PC-3 (cell line): Measurements from ENCODE around the gene ADRA2B. TPM values are rescaled to one million over a fixed set of nuclear protein-coding genes. Genes with fewer than 3 reads are reported as not detected.

Experiments
- ATAC-seq: fragments of 200-7000 bp; cut with Tn5 transposase; 2 replicates; pipeline ENCODE4 v1.9.1; 2020; ENCODE audit warnings: mild to moderate bottlenecking, moderate library complexity
- BruUV-seq: library from RNA; stranded (reverse); fragments of 400-500 nt; replicated peaks from 2 replicates; lab custom pipeline; 2021; lab: Mats Ljungman, UMichigan
- CTCF ChIA-PET: fragments of 300-600 bp; sonication (Branson Sonifier 250); formaldehyde crosslinking; loops from one replicate; lab custom pipeline; 2022; ENCODE audit warnings: antibody characterized with exemption; lab: Charles Lee
- POLR2A ChIA-PET: fragments of 300-600 bp; sonication (Branson Sonifier 250); formaldehyde crosslinking; loops from one replicate; lab custom pipeline; 2022; ENCODE audit warnings: antibody characterized with exemption; ENCODE audit not compliant: unreplicated experiment; lab: Charles Lee
- DNase-seq: peaks from one replicate; pipeline ENCODE4 v3.0.0-alpha.2; 2015
- H2AFZ ChIP-seq: fragments of 300-600 bp; sonication (generic); 2 replicates; pipeline ENCODE4 v1.6.0; 2016; ENCODE audit warnings: antibody characterized with exemption, low read length
- H3F3A ChIP-seq: fragments of 300-600 bp; sonication (generic); one replicate; pipeline ENCODE4 v1.6.0; 2017; ENCODE audit warnings: antibody characterized with exemption, low read length, control low read depth, mild to moderate bottlenecking; ENCODE audit not compliant: unreplicated experiment
- H3K27ac ChIP-seq: fragments of 300-600 bp; sonication (generic); 2 replicates; pipeline ENCODE4 v1.5.1; 2016; ENCODE audit warnings: mild to moderate bottlenecking, low read length
- H3K27me3 ChIP-seq: fragments of 300-600 bp; sonication (generic); 2 replicates; pipeline ENCODE4 v1.6.1; 2016; ENCODE audit warnings: low read length, mixed read lengths
- H3K36me3 ChIP-seq: fragments of 300-600 bp; sonication (generic); 2 replicates; pipeline ENCODE4 v1.6.1; 2016; ENCODE audit warnings: low read depth, mixed run types, low read length, mixed read lengths
- H3K4me1 ChIP-seq: fragments of 300-600 bp; sonication (generic); 2 replicates; pipeline ENCODE4 v1.5.1; 2016; ENCODE audit warnings: low read length; ENCODE audit not compliant: insufficient read depth
- H3K4me2 ChIP-seq: fragments of 300-600 bp; sonication (generic); 2 replicates; pipeline ENCODE4 v1.6.0; 2016; ENCODE audit warnings: low read length
- H3K4me3 ChIP-seq: fragments of 300-600 bp; sonication (generic); 2 replicates; pipeline ENCODE4 v1.5.1; 2016; ENCODE audit warnings: mild to moderate bottlenecking, low read length, mixed read lengths
- H3K79me2 ChIP-seq: fragments of 300-600 bp; sonication (generic); 2 replicates; pipeline ENCODE4 v1.6.1; 2017; ENCODE audit warnings: low read length, mixed read lengths
- H3K9ac ChIP-seq: fragments of 300-600 bp; sonication (generic); 2 replicates; pipeline ENCODE4 v1.6.0; 2016; ENCODE audit warnings: mild to moderate bottlenecking, low read length
- H3K9me2 ChIP-seq: fragments of 300-600 bp; sonication (generic); replicated peaks from 2 replicates; pipeline ENCODE4 v1.6.1; 2016; ENCODE audit warnings: mixed run types, low read length, mixed read lengths
- H3K9me3 ChIP-seq: fragments of 300-600 bp; sonication (generic); 2 replicates; pipeline ENCODE4 v1.6.1; 2016; ENCODE audit warnings: low read length, mixed read lengths
- H4K20me1 ChIP-seq: fragments of 300-600 bp; sonication (generic); 2 replicates; pipeline ENCODE4 v1.6.1; 2016; ENCODE audit warnings: low read length, mixed read lengths
- EZH2 ChIP-seq: fragments of 300-600 bp; sonication (generic); IDR thresholded peaks from one replicate; pipeline ENCODE4 v1.6.1; 2017; ENCODE audit warnings: antibody characterized with exemption, mild to moderate bottlenecking, low read length; ENCODE audit not compliant: unreplicated experiment
- EZH2phosphoT487 ChIP-seq: fragments of 300-600 bp; sonication (generic); IDR thresholded peaks from 2 replicates; pipeline ENCODE4 v1.6.1; 2018; ENCODE audit warnings: mild to moderate bottlenecking, antibody characterized with exemption, low read length, borderline replicate concordance
- intact Hi-C: fragments of 100-400 bp; cut with micrococcal nuclease; formaldehyde crosslinking; loops from 2 replicates; pipeline ENCODE4 v1.9.0; 2023
- total RNA-seq: library from RNA; depleted of rRNA; stranded (reverse); fragments of >200 nt; gene quantifications from 2 replicates; pipeline ENCODE4 v1.2.3, GENCODE V29; 2014
- TF ChIP-seq, protein P1 (sequence below): fragments of 300-600 bp; sonication (generic); conservative IDR thresholded peaks from 2 replicates; pipeline ENCODE4 v1.5.1; 2017; ENCODE audit warnings: antibody characterized with exemption, low read depth, mild to moderate bottlenecking, low read length

The ADRA2B gene
- total RNA-seq, 1 experiment from 2014 or later = not detected

DNA sequence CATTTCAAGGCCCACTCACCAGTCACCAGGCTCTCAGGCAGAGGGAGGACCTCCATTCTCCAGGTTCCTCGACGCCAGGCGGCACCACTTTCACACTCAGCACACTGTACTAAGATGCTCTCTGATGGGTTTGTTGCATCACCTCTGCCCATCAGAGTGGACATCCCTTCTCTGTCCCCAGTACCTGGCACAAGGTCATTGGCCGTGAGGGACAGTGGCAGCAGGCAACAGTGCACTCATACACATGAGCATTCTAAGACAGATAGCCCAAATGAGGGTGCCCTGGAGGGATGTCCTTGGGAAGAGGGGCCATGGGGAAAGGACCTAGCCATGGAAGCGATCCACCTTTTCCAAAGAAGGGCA, 3.0 kb upstream of the ADRA2B start:
- ATAC-seq (no peak), DNase-seq (no peak)
- no peaks in the 10 kb centered on the region for H3K9me3 ChIP-seq
- H2AFZ ChIP-seq = no peak overlapping the region
- CTCF ChIA-PET = no interaction called here
- H3K27ac ChIP-seq = no peak overlapping the region
- H3K4me3 ChIP-seq = no peak overlapping the region
- no peaks in the 10 kb centered on the region for H4K20me1 ChIP-seq
- H3K9me2 ChIP-seq = no peaks in the 10 kb centered on the region
- BruUV-seq = no TSS peak
- H3K79me2 ChIP-seq = no peaks in the 10 kb centered on the region
- H3K9ac ChIP-seq = no peak overlapping the region
- no peaks in the 10 kb centered on the region for H3K36me3 ChIP-seq
- TF ChIP-seq, protein P1, sequence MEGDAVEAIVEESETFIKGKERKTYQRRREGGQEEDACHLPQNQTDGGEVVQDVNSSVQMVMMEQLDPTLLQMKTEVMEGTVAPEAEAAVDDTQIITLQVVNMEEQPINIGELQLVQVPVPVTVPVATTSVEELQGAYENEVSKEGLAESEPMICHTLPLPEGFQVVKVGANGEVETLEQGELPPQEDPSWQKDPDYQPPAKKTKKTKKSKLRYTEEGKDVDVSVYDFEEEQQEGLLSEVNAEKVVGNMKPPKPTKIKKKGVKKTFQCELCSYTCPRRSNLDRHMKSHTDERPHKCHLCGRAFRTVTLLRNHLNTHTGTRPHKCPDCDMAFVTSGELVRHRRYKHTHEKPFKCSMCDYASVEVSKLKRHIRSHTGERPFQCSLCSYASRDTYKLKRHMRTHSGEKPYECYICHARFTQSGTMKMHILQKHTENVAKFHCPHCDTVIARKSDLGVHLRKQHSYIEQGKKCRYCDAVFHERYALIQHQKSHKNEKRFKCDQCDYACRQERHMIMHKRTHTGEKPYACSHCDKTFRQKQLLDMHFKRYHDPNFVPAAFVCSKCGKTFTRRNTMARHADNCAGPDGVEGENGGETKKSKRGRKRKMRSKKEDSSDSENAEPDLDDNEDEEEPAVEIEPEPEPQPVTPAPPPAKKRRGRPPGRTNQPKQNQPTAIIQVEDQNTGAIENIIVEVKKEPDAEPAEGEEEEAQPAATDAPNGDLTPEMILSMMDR = no peak
- no peak for TF ChIP-seq EZH2
- no peak for TF ChIP-seq EZH2phosphoT487
- POLR2A ChIA-PET = no interaction called here
- peaks cover 27% of the 10 kb centered on the region for H3K27me3 ChIP-seq
- peaks cover 7% of the 10 kb centered on the region for H3K4me1 ChIP-seq
- intact Hi-C loops = no loop called here
- H3K4me2 ChIP-seq = no peak overlapping the region
- H3F3A ChIP-seq = no peaks in the 10 kb centered on the region

DNA sequence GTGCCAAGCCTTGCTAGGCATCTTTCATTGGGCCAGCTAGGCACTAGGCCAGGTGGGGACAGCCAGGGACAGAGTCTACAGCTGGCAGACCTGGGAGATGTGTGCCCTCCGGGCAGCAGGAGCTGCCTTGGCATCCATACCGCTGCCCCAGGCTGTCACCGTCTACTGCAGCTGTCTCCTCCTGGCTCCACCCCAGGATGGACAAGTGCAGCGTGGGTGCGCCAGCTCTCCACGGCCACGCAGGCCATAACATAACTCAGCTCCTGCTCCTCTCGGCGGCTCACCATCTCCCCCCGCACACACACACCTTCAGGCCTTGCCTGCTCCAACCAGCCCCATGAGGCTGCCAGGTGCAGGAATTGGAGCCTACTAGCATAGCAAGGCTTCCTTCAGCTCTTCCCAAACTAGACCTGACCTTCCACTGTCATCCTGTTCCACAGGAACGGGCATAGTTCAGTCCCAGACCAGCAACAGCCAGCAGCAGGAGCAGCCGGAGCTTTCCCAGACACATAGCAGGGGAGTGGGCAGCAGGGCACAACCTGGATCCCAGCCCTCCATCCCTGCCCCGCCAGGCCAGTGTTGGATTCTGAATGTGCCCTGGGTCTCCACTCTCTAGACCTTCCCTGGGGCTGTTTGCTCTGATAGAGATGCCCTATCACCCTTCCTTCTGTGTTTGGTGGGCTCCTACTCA, 2.5 kb upstream of the ADRA2B start:
- Histone ChIP-seq H3K9me2 (no peaks in the 10 kb centered on the region), H3K4me1 (peaks cover 7% of the 10 kb centered on the region), H3K9me3 (no peaks in the 10 kb centered on the region), H3K4me3 (no peak overlapping the region), H3K27me3 (peaks cover 27% of the 10 kb centered on the region), H3K27ac (no peak overlapping the region), H3K36me3 (no peaks in the 10 kb centered on the region), H3K79me2 (no peaks in the 10 kb centered on the region), H3K9ac (no peak overlapping the region), H3F3A (no peaks in the 10 kb centered on the region), H3K4me2 (no peak overlapping the region), H2AFZ (no peak overlapping the region), H4K20me1 (no peaks in the 10 kb centered on the region)
- ATAC-seq (no peak), DNase-seq (no peak)
- TF ChIP-seq EZH2 (no peak), EZH2phosphoT487 (no peak)
- TF ChIP-seq, protein P1 = no peak
- POLR2A ChIA-PET = interaction anchor here (0.5 kb wide), 1 partner anchor 97 kb away, joined by 3 read pairs; no protein-coding TSS in a partner anchor
- CTCF ChIA-PET = interaction anchor here (0.6 to 0.7 kb wide), 3 partner anchors 96 to 269 kb away, joined by 3 read pairs; no protein-coding TSS in a partner anchor
- no TSS peak for BruUV-seq
- intact Hi-C loops = no loop called here
